Lower leg skin (tissue), 3 donors: Measurements from ENCODE around the gene CIAO3.

Experiments
- POLR2A ChIP-seq, 2 donors: fragments of 450-650 bp; IDR thresholded peaks; one replicate each; pipeline ENCODE4 v1.6.1; 2016 to 2017; ENCODE audit warnings: antibody characterized with exemption in 2 of 2, mild to moderate bottlenecking in 1 of 2, moderate library complexity in 1 of 2
- TF ChIP-seq, protein P1 (sequence below), 3 donors: fragments of 450-650 bp; IDR thresholded peaks; one replicate each; pipeline ENCODE4 v1.5.1; 2016; ENCODE audit warnings: antibody characterized with exemption in 3 of 3, mild to moderate bottlenecking in 3 of 3, moderate library complexity in 2 of 3

DNA sequence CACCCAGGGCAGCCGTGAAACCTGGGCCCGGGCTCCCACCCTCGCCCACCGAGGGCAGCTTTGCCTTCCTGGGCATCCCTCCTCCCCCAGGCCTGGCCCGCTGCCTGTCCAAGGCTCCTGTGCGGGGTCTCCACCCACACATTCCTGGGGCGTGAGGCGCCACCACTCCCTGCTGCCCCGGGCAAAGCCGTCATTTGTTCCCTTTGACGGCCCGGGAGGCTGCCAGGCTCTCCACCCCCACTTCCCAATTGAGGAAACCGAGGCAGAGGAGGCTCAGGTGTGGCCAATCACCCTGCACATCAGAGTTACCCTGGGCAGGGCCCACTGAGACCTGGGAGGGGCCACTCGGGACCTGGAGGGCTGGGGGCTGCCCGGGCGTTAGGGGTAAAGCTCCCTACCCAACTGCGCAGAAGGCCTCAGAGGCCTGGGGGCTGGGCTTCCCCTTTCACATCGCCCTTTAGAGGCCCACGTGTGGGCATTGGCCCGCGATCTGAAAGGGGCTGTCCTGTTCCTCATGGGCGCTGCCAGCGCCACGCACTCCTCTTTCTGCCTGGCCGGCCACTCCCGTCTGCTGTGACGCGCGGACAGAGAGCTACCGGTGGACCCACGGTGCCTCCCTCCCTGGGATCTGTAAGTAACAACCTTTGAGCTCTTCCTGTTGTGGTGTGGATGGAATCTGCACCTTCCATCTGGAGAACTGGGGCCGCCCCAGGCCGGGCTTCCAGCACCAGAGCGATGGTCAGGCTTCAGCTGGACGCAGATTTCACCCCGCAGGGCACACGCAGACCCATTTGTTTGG lies 19.9 kb upstream of the CIAO3 start, which contains the start of gene MSLN:
- TF ChIP-seq, protein P1, sequence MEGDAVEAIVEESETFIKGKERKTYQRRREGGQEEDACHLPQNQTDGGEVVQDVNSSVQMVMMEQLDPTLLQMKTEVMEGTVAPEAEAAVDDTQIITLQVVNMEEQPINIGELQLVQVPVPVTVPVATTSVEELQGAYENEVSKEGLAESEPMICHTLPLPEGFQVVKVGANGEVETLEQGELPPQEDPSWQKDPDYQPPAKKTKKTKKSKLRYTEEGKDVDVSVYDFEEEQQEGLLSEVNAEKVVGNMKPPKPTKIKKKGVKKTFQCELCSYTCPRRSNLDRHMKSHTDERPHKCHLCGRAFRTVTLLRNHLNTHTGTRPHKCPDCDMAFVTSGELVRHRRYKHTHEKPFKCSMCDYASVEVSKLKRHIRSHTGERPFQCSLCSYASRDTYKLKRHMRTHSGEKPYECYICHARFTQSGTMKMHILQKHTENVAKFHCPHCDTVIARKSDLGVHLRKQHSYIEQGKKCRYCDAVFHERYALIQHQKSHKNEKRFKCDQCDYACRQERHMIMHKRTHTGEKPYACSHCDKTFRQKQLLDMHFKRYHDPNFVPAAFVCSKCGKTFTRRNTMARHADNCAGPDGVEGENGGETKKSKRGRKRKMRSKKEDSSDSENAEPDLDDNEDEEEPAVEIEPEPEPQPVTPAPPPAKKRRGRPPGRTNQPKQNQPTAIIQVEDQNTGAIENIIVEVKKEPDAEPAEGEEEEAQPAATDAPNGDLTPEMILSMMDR (IDR thresholded peaks at IDR 0.05): no peak
- no peak for TF ChIP-seq POLR2A (IDR thresholded peaks at IDR 0.05)
